BLaER1 treated with 17β-estradiol and CSF1 and Interleukin-3, amounts not matched to agents 10 nM and 100 nM (cell line): ENCODE data around the gene CFAP57.
"Not testable (repeated sequence)": the region's sequence is repeated elsewhere in the genome, so short reads cannot be mapped to it uniquely, and the experiment has no call there.

Experiments used
- H3K27ac ChIP-seq, 11 experiments: shearing (Covaris generic); formaldehyde crosslinking; 2 replicates each; pipeline ENCODE4 v1.8.1; 2022
- H3K27me3 ChIP-seq, 11 experiments: shearing (Covaris generic); formaldehyde crosslinking; 2 replicates each; pipeline ENCODE4 v1.8.1; 2022
- H3K36me3 ChIP-seq, 11 experiments: shearing (Covaris generic); formaldehyde crosslinking; 2 replicates each; pipeline ENCODE4 v1.8.1; 2022
- H3K4me1 ChIP-seq, 10 experiments: shearing (Covaris generic); formaldehyde crosslinking; 2 replicates each; pipeline ENCODE4 v1.8.1; 2022
- H3K4me2 ChIP-seq, 11 experiments: shearing (Covaris generic); formaldehyde crosslinking; 2 replicates each; pipeline ENCODE4 v1.8.1; 2022
- H3K4me3 ChIP-seq, 10 experiments: shearing (Covaris generic); formaldehyde crosslinking; 2 replicates each; pipeline ENCODE4 v1.8.1; 2022
- H3K9ac ChIP-seq, 11 experiments: shearing (Covaris generic); formaldehyde crosslinking; 2 replicates each; pipeline ENCODE4 v1.8.1; 2022
- H3K9me3 ChIP-seq, 11 experiments: shearing (Covaris generic); formaldehyde crosslinking; replicated peaks in 1 of 11; 2 replicates each; pipeline ENCODE4 v1.8.1; 2022
- H4K20me1 ChIP-seq, 11 experiments: shearing (Covaris generic); formaldehyde crosslinking; 2 replicates each; pipeline ENCODE4 v1.8.1; 2022
- Cebpa-rat ChIP-seq, 11 experiments: shearing (Covaris generic); IDR thresholded peaks; 2 replicates each; pipeline ENCODE4 v1.8.1; 2022

Gene CFAP57

DNA sequence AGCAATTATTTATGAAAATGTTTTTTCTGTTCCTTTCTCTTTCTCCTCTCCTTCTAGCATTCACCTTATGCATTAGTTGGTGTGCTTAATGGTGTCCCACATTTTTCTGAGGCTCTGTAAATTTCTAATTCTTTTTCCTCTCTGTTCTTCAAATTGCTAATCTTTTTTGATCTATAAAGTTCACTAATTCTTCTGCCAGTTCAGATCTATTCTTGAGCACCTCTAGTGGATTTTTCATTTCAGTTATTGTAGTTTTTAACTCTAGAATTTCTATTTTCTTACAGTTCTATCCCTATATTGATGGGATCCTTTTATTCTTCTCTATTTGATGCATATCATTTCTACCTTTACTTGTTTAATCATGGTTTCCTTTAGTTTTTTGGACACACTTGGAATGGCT is 22.4 kb downstream of the CFAP57 start:
- Histone ChIP-seq H3K9ac (no peak overlapping the region), H3K4me1 (no peaks in the 10 kb centered on the region), H3K9me3 (peaks cover 14 to 39% (median 21%) of the 10 kb centered on the region in 11 experiments; a peak in 20 of 22 replicates), H3K27me3 (no peaks in the 10 kb centered on the region), H4K20me1 (no peaks in the 10 kb centered on the region), H3K27ac (no peak overlapping the region), H3K36me3 (no peaks in the 10 kb centered on the region), H3K4me2 (no peak overlapping the region), H3K4me3 (no peak overlapping the region)
- no peak for TF ChIP-seq Cebpa-rat (IDR thresholded peaks at IDR 0.05)

GRCh38 chr1:43197343-43198127 is 25.4 kb downstream of the CFAP57 start:
- no peak overlapping the region for H3K4me3 ChIP-seq
- H3K4me2 ChIP-seq = no peak overlapping the region
- peaks cover 14 to 21% (median 18%) of the 10 kb centered on the region in 11 experiments; a peak in 20 of 22 replicates for H3K9me3 ChIP-seq
- H3K27ac ChIP-seq = no peak overlapping the region
- no peaks in the 10 kb centered on the region for H3K27me3 ChIP-seq
- no peaks in the 10 kb centered on the region for H3K36me3 ChIP-seq
- no peaks in the 10 kb centered on the region for H4K20me1 ChIP-seq
- no peaks in the 10 kb centered on the region for H3K4me1 ChIP-seq
- TF ChIP-seq Cebpa-rat (IDR thresholded peaks at IDR 0.05) = no peak
- H3K9ac ChIP-seq = no peak overlapping the region

DNA sequence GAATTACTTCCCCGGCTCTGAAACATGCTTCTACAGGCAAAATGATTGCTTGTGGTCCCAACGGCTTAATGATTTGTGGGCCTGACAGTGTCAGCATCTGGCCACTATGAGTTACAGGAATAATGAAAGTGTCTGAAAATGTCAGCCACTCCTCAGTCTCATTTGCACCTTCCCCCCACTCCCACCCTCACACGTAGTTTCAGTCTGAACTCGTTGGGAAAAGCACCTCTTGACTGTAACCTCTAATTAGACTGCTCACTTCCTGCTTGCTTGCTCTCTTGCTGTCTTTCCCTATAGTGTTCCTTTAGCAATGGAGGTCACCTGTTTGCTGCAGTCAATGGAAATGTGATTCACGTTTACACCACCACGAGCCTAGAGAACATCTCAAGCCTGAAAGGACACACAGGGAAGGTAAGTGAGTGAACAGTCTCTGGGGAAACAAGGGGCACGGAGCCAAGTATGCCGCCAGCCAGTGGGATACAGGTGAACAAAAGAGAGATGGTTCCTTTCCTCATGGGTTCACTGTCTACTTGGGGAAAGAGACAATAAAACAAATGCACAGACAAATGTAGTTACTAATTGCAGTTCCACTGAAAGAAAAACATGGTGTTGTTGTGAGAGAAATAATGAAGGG is 27.1 kb downstream of the CFAP57 start:
- peaks cover 17 to 27% (median 20%) of the 10 kb centered on the region in 11 experiments for H3K9me3 ChIP-seq
- no peaks in the 10 kb centered on the region for H3K4me1 ChIP-seq
- no peak overlapping the region for H3K9ac ChIP-seq
- no peaks in the 10 kb centered on the region for H4K20me1 ChIP-seq
- no peaks in the 10 kb centered on the region for H3K27me3 ChIP-seq
- H3K4me3 ChIP-seq = no peak overlapping the region
- no peak for TF ChIP-seq Cebpa-rat (IDR thresholded peaks at IDR 0.05)
- H3K4me2 ChIP-seq = no peak overlapping the region
- no peaks in the 10 kb centered on the region for H3K36me3 ChIP-seq
- H3K27ac ChIP-seq = no peak overlapping the region

- H3K4me1 ChIP-seq = peaks cover 12 to 22% (median 19%) of the 10 kb centered on the region in 10 experiments
- no peaks in the 10 kb centered on the region for H4K20me1 ChIP-seq
- no peak overlapping the region for H3K4me2 ChIP-seq
- H3K9ac ChIP-seq = no peak overlapping the region
- no peak for TF ChIP-seq Cebpa-rat (IDR thresholded peaks at IDR 0.05)
- peaks cover 8 to 21% (median 15%) of the 10 kb centered on the region in 11 experiments; a peak in 16 of 22 replicates for H3K9me3 ChIP-seq
- no peak overlapping the region for H3K4me3 ChIP-seq
- no peak overlapping the region for H3K27ac ChIP-seq
- no peaks in the 10 kb centered on the region for H3K27me3 ChIP-seq
- H3K36me3 ChIP-seq = no peaks in the 10 kb centered on the region
These were observed 31.7 kb downstream of the CFAP57 start for GRCh38 chr1:43203859-43204258.

DNA sequence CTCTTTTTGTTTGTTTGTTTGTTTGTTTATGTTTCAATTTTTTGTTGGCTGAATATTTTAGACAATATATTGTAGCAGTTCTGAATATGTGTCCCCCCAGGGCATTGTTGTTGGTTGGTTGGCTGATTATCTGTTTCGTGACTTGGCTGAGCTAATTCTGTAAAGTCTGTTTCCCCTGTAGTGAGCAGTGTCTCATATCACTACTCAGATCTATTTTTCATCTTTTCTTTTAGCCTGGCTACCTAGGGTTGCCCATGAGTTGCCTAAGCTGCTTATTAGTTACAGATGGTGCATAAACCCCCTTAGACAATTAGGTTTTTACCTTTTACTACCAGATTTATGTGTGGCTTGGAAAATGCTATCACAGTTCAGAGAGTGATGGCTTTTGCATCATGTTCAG is 32.3 kb downstream of the CFAP57 start:
- TF ChIP-seq Cebpa-rat (IDR thresholded peaks at IDR 0.05) = no peak
- H3K9ac ChIP-seq = no peak overlapping the region
- H3K9me3 ChIP-seq = peaks cover 8 to 21% (median 15%) of the 10 kb centered on the region in 11 experiments; a peak in 16 of 22 replicates
- peaks cover 12 to 22% (median 19%) of the 10 kb centered on the region in 10 experiments for H3K4me1 ChIP-seq
- no peaks in the 10 kb centered on the region for H3K36me3 ChIP-seq
- H3K4me2 ChIP-seq = no peak overlapping the region
- no peak overlapping the region for H3K4me3 ChIP-seq
- no peaks in the 10 kb centered on the region for H4K20me1 ChIP-seq
- no peak overlapping the region for H3K27ac ChIP-seq
- H3K27me3 ChIP-seq = no peaks in the 10 kb centered on the region

DNA sequence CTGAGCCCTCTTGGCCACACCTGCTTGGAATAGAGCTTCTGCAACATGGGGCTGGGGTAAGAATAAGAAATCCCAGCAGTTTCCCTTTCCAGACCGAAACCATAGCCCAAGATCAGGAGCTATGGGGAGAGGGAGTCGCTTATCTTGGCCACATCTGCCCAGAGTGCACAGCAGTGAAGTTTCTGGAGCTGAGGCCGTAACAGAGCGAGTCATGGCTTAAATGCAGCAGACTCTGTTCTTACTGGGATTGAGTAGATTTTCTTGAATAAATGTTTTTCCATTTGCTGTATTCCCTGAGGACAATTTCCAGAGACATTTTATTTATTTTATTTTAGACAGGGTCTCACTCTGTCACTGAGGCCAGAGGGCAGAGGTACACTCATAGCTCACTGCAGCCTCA is 33.5 kb downstream of the CFAP57 start:
- H3K27ac ChIP-seq = no peak overlapping the region
- H3K4me3 ChIP-seq = no peak overlapping the region
- H3K4me2 ChIP-seq = peak overlapping the region in 1 of 11 experiments; percentile 78; a peak in 2 of 22 replicates

DNA sequence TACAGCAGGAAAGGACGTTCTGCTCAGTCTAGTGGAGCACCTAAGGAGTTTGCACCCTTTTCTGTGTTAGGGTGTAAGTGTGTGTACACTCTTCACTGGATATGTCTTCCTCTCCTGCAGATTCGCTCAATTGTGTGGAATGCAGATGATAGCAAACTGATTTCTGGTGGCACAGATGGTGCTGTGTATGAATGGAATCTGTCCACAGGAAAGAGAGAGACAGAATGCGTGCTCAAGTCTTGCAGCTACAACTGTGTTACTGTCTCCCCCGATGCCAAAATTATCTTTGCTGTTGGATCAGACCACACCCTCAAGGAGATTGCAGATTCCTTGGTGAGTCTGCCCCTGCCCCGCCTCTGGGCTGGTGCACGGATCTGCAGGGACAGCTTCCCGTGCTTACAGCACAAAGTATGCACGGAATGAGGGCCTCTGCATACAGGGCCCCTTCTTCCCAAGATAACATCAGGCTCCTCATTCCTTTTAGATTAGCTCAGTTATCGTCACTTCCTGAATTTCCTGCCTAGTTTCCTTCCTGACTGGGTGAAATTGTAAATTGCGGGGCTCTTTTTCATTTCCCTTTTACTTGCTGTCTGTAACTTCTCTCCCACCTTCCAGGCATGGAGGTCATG is 34.6 kb downstream of the CFAP57 start:
- no peak for TF ChIP-seq Cebpa-rat (IDR thresholded peaks at IDR 0.05)
- peaks cover 8 to 21% (median 15%) of the 10 kb centered on the region in 11 experiments; a peak in 16 of 22 replicates for H3K9me3 ChIP-seq
- H3K4me1 ChIP-seq = peaks cover 12 to 22% (median 19%) of the 10 kb centered on the region in 10 experiments
- H3K4me2 ChIP-seq = peak overlapping the region; percentile 69 to 90 (median 78)
- peak overlapping the region in 1 of 11 experiments; percentile 3; a peak in 1 of 22 replicates for H3K27ac ChIP-seq
- 0 out of 22 replicates have a peak overlapping the region, but pooled peaks of 1 of the 11 experiments have one; percentile 8 for H3K9ac ChIP-seq
- 0 out of 20 replicates have a peak overlapping the region, but pooled peaks of 2 of the 10 experiments have one; percentile 9 to 16 for H3K4me3 ChIP-seq
- no peaks in the 10 kb centered on the region for H4K20me1 ChIP-seq
- no peaks in the 10 kb centered on the region for H3K27me3 ChIP-seq
- no peaks in the 10 kb centered on the region for H3K36me3 ChIP-seq

More for the DNA sequence above, 33.5 kb downstream of the CFAP57 start:
- Histone ChIP-seq H3K4me1 (peaks cover 12 to 22% (median 19%) of the 10 kb centered on the region in 10 experiments), H3K9me3 (peaks cover 8 to 21% (median 15%) of the 10 kb centered on the region in 11 experiments; a peak in 16 of 22 replicates), H3K27me3 (no peaks in the 10 kb centered on the region), H4K20me1 (no peaks in the 10 kb centered on the region), H3K9ac (no peak overlapping the region), H3K36me3 (no peaks in the 10 kb centered on the region)
- TF ChIP-seq Cebpa-rat (IDR thresholded peaks at IDR 0.05) = no peak

- peaks cover 12 to 22% (median 19%) of the 10 kb centered on the region in 10 experiments for H3K4me1 ChIP-seq
- no peaks in the 10 kb centered on the region for H3K36me3 ChIP-seq
- peaks cover 8 to 20% (median 15%) of the 10 kb centered on the region in 11 experiments; a peak in 16 of 22 replicates for H3K9me3 ChIP-seq
- H3K27me3 ChIP-seq = no peaks in the 10 kb centered on the region
- no peak for TF ChIP-seq Cebpa-rat (IDR thresholded peaks at IDR 0.05)
- H3K4me3 ChIP-seq = no peak overlapping the region
- 0 out of 22 replicates have a peak overlapping the region, but pooled peaks of 1 of the 11 experiments have one; percentile 8 for H3K9ac ChIP-seq
- H3K27ac ChIP-seq = peak overlapping the region in 1 of 11 experiments; percentile 6; a peak in 2 of 22 replicates
- H4K20me1 ChIP-seq = no peaks in the 10 kb centered on the region
- peak overlapping the region; percentile 69 to 90 (median 78) for H3K4me2 ChIP-seq
These were observed 35.2 kb downstream of the CFAP57 start for GRCh38 chr1:43207229-43207853.

- H3K36me3 ChIP-seq, H3K4me2 ChIP-seq, H4K20me1 ChIP-seq, H3K27me3 ChIP-seq, H3K27ac ChIP-seq, H3K9ac ChIP-seq, H3K4me3 ChIP-seq: not testable (repeated sequence)
- H3K4me1 ChIP-seq = peaks cover 12 to 22% (median 19%) of the 10 kb centered on the region in 10 experiments
- H3K9me3 ChIP-seq = peaks cover 8 to 18% (median 13%) of the 10 kb centered on the region in 11 experiments; a peak in 16 of 22 replicates
These were observed 36.1 kb downstream of the CFAP57 start for GRCh38 chr1:43208277-43208676.
